ENCODE results near the gene CLDND1.

The CLDND1 gene

DNA sequence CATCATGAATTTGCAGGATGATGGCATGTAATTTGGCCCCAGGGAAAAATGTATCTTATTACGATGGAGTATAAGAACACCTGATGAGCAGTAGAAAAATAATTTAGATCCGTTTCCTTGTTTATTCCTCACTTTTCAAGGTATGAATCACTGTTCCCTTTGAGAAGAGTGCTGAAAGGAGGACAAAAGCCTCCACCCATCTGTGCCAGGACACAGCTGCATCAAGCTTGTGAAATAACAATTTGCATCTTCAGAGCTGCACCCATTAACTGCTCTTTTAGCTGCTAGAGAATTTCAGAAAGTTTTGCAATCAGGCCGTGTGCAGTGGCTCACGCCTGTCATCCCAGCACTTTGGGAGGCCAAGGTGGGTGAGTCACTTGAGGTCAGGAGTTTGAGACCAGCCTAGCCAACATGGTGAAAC is 9.6 kb downstream of the CLDND1 start:
- peak; percentile 4 to 18 for DNase-seq

- no peak for DNase-seq
Measured at GRCh38 chr3:98512576-98512975, 10.1 kb downstream of the CLDND1 start.

GRCh38 chr3:98508582-98508981 is 14.1 kb downstream of the CLDND1 start:
- no peak for DNase-seq

DNA sequence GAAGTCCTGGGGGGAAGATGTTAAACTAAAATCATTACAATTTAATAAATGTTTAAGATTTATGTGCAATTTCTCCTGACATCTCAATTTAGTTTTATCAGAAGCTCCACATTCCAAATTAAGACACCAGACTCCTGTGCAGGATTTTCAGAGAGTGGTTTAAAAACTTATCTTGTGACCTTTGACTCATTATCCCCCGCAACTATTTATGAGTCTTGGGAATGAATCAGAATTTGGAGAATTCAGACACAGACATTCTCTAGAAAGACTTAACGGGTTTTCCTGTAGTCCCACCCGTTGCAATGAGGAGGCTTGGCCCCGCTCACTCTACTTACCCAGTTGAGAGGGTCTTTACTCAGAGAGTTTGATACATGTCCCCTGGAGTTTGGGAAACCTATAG is 18.2 kb downstream of the CLDND1 start:
- no peak for DNase-seq

DNA sequence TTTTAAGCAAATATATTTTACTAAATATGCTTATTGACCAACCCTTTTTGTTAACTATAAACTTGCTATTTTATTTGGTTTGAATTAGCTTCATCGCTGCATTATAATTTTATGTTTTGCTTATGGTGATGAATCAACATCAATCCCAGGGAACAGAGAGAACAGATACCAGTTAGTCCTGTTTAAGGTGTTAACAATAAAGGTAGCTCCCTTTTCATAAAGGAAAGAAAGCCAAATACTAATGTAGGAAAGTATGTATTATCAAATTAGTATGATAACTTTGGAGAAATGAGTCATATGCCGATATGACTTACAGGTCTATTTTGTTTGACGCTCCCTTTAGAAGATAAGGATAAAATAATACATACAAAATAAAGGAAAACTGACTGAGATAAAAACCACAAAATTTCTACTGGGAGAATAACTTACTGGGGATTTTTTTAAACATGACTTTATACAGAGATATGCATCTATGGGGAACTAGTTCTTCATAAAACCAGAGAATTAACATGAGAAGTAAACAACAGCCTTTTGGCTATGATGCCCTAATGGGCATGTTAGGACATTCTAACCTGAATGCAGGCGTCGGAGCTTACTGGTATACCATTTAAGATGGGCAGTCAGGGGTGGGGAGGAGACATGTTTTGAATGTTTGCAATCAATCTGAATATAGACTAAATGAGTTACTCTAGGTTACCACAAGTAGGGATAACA is 20.7 kb downstream of the CLDND1 start:
- DNase-seq, result no peak

DNA sequence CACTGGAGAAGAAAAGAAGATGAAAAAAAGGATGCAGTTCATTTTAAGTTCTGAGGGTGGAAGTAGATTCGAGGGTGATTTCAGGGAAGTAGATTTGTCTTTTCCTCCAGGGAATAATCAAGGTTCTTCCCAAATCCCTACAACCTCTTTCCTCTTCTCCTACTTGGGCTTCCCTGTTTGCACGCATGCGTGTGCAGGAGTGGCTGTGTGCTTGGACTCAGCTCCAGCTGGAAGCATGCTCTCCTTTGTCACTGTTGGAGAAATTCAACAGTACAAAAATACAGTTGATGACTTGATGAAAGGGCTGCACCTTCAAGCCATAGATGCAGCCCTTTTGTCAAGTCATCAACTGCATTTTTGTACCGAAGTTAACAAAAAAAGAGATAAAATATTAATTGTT is 21.4 kb downstream of the CLDND1 start:
- DNase-seq, result no peak

DNA sequence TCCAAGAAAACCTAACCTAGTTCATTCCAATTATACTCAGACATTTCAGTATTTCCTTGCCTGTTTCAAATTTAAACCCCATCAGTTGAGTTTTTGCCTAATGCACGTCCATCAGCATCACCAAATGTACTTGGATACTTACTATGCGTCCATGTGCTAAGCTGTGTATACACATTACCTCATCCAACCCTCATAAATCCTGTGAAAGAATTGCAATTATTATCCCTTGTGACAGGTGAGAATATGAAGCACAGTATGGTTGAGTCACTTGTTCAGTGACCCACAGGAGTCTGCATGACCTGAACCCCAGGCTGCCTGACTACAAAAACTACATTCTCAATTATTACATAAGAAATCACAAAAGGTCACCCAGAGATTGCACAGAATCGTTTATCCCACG is 22.7 kb downstream of the CLDND1 start:
- DNase-seq, result no peak

- no peak for DNase-seq
Measured at GRCh38 chr3:98497381-98497780, 25.3 kb downstream of the CLDND1 start, which contains the start of gene OR5K2. TSS of gene OR5K2 (plus strand) at chr3:98497681. CDS start at chr3:98497681, 0 bp downstream.

- no peak for DNase-seq
Measured at GRCh38 chr3:98483626-98484025, 39.1 kb downstream of the CLDND1 start.

GRCh38 chr3:98482717-98483482 is 39.8 kb downstream of the CLDND1 start:
- DNase-seq, result no peak

All from inflammatory macrophage treated with lipopolysaccharide for 1 hour (primary cell).